Esophagus squamous epithelium (tissue), 5 donors: ENCODE data around the gene CATSPERD. TPM values are rescaled to one million over a fixed set of nuclear protein-coding genes. Genes with fewer than 3 reads are reported as not detected.

Source experiments
- DNase-seq: peaks from one replicate; lab custom pipeline; 2025; lab: John Stamatoyannopoulos, UW
- H3K27ac ChIP-seq, 4 donors: fragments of 200-600 bp; sonication (generic); one replicate each; pipeline ENCODE4 v1.5.1; 2016 to 2019; ENCODE audit warnings: mild to moderate bottlenecking in 1 of 4
- H3K27me3 ChIP-seq, 4 donors: fragments of 200-600 bp; sonication (generic); 1 replicate in 3 of 4; 2 replicates in 1 of 4; pipeline versions ENCODE4 v1.5.1 to v1.6.0; 2017 to 2021; ENCODE audit warnings: antibody characterized with exemption in 1 of 4
- H3K36me3 ChIP-seq, 3 donors: fragments of 200-600 bp; sonication (generic); one replicate each; pipeline ENCODE4 v1.5.1; 2016 to 2019
- H3K4me1 ChIP-seq, 3 donors: fragments of 200-600 bp; sonication (generic); one replicate each; pipeline ENCODE4 v1.5.1; 2017 to 2019
- H3K4me3 ChIP-seq, 4 donors: fragments of 200-600 bp; sonication (generic); 1 replicate in 3 of 4; 2 replicates in 1 of 4; pipeline ENCODE4 v1.5.1; 2016 to 2019; ENCODE audit warnings: mild to moderate bottlenecking in 2 of 4, moderate library complexity in 1 of 4
- H3K9me3 ChIP-seq, 3 donors: fragments of 200-600 bp; sonication (generic); one replicate each; pipeline ENCODE4 v1.5.1; 2016 to 2019
- CTCF ChIP-seq, 6 experiments: fragments of 450-650 bp in 4 of 6; fragments of 200-600 bp in 2 of 6; sonication (generic) in 2 of 6; IDR thresholded peaks; one replicate each; pipeline ENCODE4 v1.5.1; 2016 to 2019; ENCODE audit warnings: antibody characterized with exemption in 6 of 6, mild to moderate bottlenecking in 4 of 6, moderate library complexity in 4 of 6
- POLR2A ChIP-seq, 4 donors: fragments of 450-650 bp; IDR thresholded peaks; one replicate each; pipeline ENCODE4 v1.6.1; 2017; ENCODE audit warnings: antibody characterized with exemption in 4 of 4, mild to moderate bottlenecking in 4 of 4, moderate library complexity in 3 of 4
- WGBS, 2 donors: methylation state at CpG; one replicate each; pipeline ENCODE4 v1.1.5; 2018; 5-methylcytosine and 5-hydroxymethylcytosine counted together
- intact Hi-C: fragments of 100-400 bp; cut with DNase I; formaldehyde crosslinking; loops from one replicate; pipeline ENCODE4 v1.15.0; 2022
- total RNA-seq, 4 donors: library from RNA; depleted of rRNA; stranded (reverse); fragments of >200 nt; gene quantifications; one replicate each; pipeline ENCODE4 v1.1.0, GENCODE V29; 2016
- donor health status: DM: yes; HTN: yes; CAD: no.

The CATSPERD gene
- total RNA-seq, 4 donors from 2014 or later: 0.19 TPM; not detected in 3

- TF ChIP-seq POLR2A (IDR thresholded peaks at IDR 0.05) (no peak), CTCF (IDR thresholded peaks at IDR 0.05) (no peak)
- H3K4me1 ChIP-seq: no peaks in the 10 kb centered on the region
- H3K4me3 ChIP-seq: no peak overlapping the region
- no peak for DNase-seq
- no peaks in the 10 kb centered on the region for H3K27me3 ChIP-seq
- WGBS, 2 donors: 87 to 91% methylated on average over 6 to 12 of the region's 37 CpGs
- no peaks in the 10 kb centered on the region for H3K9me3 ChIP-seq
- peaks cover 43 to 100% (median 69%) of the 10 kb centered on the region in 3 donors for H3K36me3 ChIP-seq
- intact Hi-C loops: no loop called here
- H3K27ac ChIP-seq: no peak overlapping the region
Measured at GRCh38 chr19:5707576-5708575, 12.6 kb upstream of the CATSPERD start.

- Histone ChIP-seq H3K9me3 (no peaks in the 10 kb centered on the region), H3K27me3 (no peaks in the 10 kb centered on the region), H3K4me1 (peaks cover 0 to 4% (median 0%) of the 10 kb centered on the region in 3 donors), H3K27ac (no peak overlapping the region), H3K36me3 (peaks cover 33 to 84% (median 54%) of the 10 kb centered on the region in 3 donors), H3K4me3 (no peak overlapping the region)
- DNase-seq: no peak
- no peak for TF ChIP-seq POLR2A (IDR thresholded peaks at IDR 0.05)
- WGBS, 2 donors: 75 to 93% methylated on average over 2 of the region's 8 CpGs
- intact Hi-C loops: no loop called here
Measured at GRCh38 chr19:5711025-5711424, 9.4 kb upstream of the CATSPERD start.

- Histone ChIP-seq H3K36me3 (peaks cover 28 to 78% (median 47%) of the 10 kb centered on the region in 3 donors), H3K4me1 (peaks cover 0 to 7% (median 0%) of the 10 kb centered on the region in 3 donors), H3K27ac (no peak overlapping the region), H3K9me3 (no peaks in the 10 kb centered on the region), H3K4me3 (no peak overlapping the region), H3K27me3 (no peaks in the 10 kb centered on the region)
- TF ChIP-seq POLR2A (IDR thresholded peaks at IDR 0.05): no peak
- no peak for TF ChIP-seq CTCF (IDR thresholded peaks at IDR 0.05)
- no peak for DNase-seq
- WGBS, 2 donors: 88 to 90% methylated on average over 20 to 21 of the region's 25 CpGs
- intact Hi-C loops: no loop called here
Measured at GRCh38 chr19:5711713-5712161, 8.7 kb upstream of the CATSPERD start.

GRCh38 chr19:5713228-5713627, 7.2 kb upstream of the CATSPERD start:
- TF ChIP-seq POLR2A (IDR thresholded peaks at IDR 0.05): no peak
- TF ChIP-seq CTCF (IDR thresholded peaks at IDR 0.05): no peak
- 95 to 98% methylated on average over 7 to 8 of the region's 9 CpGs for WGBS, 2 donors

GRCh38 chr19:5714816-5715215, 5.6 kb upstream of the CATSPERD start:
- no peak for DNase-seq
- intact Hi-C loops: no loop called here
- peaks cover 23 to 58% (median 34%) of the 10 kb centered on the region in 3 donors for H3K36me3 ChIP-seq

More at GRCh38 chr19:5713228-5713627, 7.2 kb upstream of the CATSPERD start:
- no peaks in the 10 kb centered on the region for H3K27me3 ChIP-seq
- H3K9me3 ChIP-seq: no peaks in the 10 kb centered on the region
- H3K27ac ChIP-seq: no peak overlapping the region
- intact Hi-C loops: no loop called here
- DNase-seq: no peak
- H3K4me3 ChIP-seq: no peak overlapping the region
- H3K36me3 ChIP-seq: peaks cover 23 to 73% (median 34%) of the 10 kb centered on the region in 3 donors
- H3K4me1 ChIP-seq: peaks cover 3 to 22% (median 6%) of the 10 kb centered on the region in 3 donors

More at GRCh38 chr19:5714816-5715215, 5.6 kb upstream of the CATSPERD start:
- WGBS, 2 donors: 80 to 82% methylated on average over 6 to 7 of the region's 10 CpGs
- H3K4me3 ChIP-seq: no peak overlapping the region
- H3K9me3 ChIP-seq: no peaks in the 10 kb centered on the region
- no peaks in the 10 kb centered on the region for H3K27me3 ChIP-seq
- no peak for TF ChIP-seq POLR2A (IDR thresholded peaks at IDR 0.05)
- TF ChIP-seq CTCF (IDR thresholded peaks at IDR 0.05): no peak
- H3K4me1 ChIP-seq: peaks cover 16 to 37% (median 16%) of the 10 kb centered on the region in 3 donors
- no peak overlapping the region for H3K27ac ChIP-seq
